HPDE6-E6E7 (cell line): ENCODE measurements around the gene AVPR2.

Experiments used
- DNase-seq: peaks from one replicate; pipeline ENCODE4 v3.0.0; 2011; ENCODE audit warnings: missing footprints; ENCODE audit errors: extremely low spot score

The AVPR2 gene

DNA sequence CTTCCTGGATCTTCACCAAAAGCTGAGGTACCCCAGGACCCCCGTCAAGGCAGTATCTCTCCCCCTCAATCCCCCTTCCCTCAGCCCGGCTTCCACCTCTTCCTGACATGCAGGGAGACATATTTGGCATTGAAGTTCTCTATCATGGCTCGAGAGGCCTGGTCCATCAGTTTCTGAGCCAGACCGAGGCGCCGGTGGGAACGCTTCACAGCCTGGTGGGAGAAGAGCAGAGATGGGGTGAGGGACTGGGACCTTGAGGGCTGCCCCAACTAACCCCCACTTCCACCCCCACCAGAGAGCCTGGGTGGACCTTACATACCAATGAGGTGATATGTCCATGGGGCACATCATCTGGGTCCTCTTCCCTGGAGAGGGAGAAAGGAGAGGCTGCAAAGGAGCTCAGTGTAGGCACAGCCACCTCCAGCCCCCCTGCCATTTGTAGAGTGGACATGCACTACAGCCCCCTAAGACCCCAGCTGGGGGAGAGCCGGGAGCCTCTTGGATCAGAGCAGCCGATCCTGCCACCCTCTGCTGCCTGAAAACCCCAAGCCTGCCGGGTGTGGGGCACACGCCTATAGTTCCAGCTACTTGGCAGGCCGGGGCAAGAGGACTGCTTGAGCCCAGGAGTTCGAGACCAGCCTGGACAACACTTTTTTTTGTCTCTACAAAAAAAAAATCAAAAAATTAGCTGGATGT lies 27.9 kb downstream of the AVPR2 start:
- no peak for DNase-seq

DNA sequence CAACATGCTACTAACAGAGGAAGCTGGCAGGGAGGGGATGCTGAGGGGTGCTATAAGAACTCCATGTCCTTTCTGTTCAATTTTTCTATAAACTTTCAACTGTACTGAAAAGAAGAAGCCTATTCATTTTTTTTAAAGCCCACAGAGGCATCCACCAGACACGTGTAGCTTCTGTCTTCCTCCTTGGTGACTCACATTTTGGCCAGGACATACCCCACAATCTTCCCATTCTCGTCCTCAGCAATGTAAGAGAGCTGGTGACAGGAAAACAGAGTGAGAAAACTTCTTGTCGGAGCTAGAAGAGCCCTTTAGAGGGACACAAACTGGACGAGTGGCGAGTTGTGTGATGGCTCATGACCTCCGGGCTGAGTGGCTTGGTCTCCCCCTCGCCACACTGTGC lies 29.3 kb downstream of the AVPR2 start:
- DNase-seq: no peak

DNA sequence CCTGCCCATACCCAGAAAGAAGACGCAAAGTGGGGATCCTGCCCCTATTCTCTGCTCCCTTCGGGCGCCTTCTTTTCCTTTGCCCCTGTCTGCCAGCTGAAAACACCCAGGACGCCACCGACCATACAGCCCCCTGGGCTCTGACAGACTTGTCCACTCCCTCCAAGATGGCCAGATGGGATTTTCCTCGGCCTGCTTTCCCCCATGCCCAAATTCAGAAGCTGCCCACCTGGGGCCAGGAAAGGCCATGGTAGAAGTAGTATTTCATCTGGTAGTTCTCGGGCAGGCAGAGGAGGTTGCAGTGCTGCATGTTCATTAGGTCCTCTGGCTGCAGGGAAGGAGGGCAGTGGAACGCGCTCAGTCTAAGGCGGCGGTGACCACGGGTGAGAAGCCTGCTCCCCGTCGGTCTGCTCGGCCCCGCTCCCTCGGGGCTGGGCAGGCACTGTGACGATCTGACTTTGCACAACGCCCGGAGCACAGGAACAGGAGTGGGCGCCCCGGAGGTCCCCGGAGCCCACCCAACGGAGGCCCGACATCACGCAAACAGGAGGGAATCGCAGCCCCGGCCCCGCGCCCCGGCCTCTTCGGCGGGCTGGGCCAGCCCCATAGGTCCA lies 29.8 kb downstream of the AVPR2 start:
- no peak for DNase-seq

DNA sequence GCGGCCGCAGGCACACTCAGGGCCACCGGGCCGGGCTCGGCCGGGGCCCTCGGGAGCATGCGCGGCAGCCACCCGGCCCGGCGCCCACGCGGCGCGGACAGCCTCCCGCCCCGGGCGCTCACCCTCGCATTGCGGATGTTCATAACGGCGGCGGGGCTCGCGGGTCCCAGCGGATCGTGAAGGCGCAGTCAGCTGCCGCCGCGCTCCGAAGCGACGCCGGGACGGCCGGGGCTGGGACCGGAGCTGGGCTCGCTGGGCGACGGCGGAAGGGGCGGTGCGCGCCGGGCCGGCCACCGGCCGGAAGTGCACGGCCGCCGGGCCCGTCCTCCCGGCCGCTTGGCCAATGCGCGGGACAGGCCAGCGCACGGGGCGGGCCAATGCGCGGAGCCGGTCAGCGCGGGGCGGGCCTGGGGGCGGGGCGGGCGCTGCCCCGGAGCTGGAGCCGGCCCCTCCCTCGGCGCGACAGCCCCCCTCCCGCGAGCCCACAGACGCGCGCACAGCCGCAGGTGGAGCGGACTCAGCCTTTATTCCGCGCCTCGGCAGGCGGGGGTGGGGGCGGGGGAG lies 30.4 kb downstream of the AVPR2 start, which contains the start of gene NAA10:
Gene NAA10, minus strand, starts transcription at position 276 of the 564 bp plus-strand sequence. Its CDS starts 133 bp downstream, at position 143.
- peak; percentile 87 for DNase-seq

DNA sequence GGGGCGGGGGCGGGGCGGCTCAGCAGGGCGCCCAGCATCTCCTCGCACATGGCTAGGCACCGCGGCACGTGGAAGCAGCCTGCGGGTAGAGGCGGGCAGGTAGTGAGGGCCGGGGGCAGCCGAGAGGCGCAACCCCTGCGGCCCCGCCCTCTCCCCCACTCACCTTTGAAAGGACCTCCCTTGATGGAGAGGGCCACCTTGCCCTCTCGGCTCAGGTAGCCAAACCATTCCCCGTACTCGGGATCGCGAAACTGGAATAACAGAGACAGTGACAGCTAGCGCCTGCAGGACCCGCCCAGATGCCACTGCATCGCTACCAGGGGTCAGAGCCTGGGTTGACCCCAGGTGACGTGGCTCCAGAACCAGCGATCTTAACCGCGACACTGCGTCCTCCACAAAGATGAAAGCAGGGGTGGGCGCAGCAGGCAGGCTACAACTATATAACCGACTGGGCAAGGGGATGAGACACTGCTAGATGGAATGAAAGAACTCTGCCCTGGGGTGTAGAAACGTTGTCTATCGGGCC lies 30.9 kb downstream of the AVPR2 start:
- DNase-seq: no peak

DNA sequence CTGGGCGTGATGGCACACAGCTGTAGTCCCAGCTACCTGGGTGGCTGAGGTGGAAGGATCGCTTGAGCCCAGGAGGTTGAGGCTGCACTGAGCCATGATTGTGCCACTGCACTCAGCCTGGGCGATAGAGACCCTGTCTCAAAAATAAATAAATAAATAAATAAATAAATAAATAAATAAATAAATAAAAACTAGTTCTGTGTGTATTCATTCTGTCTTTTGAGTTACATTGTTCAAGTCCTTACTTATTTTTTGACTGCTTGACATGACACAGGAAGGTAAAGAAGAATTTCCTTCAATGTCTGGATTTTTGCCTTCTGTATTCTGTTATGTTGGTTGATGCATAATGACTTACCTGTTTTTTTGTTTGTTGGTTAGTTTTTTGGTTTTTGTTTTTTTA lies 32.6 kb downstream of the AVPR2 start:
- no peak for DNase-seq

DNA sequence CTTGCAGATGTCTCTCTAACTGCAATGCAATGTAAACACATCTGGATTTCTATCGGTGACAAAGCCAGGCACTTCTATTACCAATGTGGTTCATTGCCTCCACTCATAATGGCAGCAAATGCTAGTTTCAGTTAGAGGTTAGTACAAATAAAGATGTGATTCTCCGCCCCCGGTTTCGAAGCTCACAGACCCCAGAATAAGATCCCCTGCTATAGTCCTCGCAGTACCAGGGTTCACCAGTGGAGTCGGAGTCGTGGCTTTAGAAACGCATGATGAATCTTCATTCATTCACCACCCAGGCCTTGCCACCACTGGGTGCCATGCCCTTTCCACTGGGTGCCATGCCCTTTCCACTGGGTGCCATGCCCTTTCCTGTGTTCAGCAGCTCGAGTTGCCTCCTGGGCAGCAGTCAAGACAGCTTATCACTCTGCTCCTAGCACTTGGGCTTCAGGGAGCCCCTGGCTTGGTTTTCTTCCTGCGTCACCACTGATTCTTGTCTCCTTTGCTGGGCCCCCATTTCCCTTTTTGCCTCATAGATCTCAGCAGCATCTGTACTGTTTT lies 33.8 kb downstream of the AVPR2 start:
- no peak for DNase-seq

DNA sequence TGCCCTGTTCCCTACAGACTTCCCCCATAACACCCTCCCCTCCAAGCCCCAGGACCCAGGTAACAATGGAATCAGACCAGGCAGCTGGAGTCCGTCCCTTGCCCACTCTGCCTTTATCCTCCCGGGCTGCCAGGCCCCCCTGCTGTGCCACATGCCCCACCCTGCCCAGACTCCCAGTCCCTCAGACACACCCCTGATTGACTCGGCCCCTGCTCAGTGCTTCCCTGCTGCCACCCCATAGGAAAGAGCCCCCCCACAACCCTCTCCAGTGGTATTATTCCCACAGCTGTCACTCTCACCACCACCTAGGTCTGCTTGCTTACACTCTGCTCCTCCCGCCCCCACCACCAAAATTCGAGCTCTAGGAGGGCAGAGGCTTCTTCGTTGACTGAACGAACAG lies 35.1 kb downstream of the AVPR2 start:
- DNase-seq: no peak

DNA sequence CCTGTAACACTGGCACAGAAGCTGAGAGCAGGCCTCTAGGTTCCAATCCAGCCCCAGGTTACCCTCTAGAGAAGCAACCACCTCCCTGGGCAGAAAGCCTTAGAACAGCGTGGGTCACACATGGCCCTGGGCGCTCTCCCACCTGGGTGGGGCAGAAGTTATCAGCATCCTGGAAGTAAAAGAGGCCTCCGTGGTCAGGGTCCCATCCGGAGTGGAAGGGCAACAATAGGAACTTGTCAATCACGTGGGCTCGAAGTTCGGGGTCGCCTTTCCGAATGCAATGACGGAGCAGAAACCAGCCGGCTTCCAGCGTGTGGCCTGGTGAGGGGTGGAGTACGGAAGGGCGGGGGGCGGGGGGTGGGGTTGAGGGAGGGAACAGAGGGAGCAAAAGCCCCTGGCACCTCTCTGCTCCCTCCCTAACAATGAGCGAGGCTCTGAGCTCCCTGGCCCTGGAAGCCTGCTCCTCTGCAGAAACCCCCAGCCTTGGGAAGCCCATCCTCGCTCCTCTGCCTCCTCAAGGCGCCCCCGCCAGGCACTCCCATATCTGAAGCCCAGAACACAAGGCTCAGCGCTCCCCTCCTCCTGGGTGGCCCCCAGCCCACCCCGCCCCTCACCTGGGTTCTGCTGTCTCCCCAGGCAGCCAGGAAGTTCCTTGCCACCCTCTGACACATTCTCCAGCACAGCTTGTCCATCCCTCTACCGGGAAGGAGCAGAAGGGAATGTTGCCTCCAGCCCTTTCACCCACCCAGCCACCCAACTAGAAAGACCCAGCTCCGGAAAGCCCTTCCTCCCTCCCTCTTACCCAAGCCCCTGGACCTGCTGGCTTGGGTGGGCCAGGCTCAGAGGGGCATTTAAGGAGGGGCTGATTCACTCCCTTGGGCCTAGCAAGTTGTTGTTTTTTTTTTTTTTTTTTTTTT lies 37.1 kb downstream of the AVPR2 start:
- DNase-seq: no peak

DNA sequence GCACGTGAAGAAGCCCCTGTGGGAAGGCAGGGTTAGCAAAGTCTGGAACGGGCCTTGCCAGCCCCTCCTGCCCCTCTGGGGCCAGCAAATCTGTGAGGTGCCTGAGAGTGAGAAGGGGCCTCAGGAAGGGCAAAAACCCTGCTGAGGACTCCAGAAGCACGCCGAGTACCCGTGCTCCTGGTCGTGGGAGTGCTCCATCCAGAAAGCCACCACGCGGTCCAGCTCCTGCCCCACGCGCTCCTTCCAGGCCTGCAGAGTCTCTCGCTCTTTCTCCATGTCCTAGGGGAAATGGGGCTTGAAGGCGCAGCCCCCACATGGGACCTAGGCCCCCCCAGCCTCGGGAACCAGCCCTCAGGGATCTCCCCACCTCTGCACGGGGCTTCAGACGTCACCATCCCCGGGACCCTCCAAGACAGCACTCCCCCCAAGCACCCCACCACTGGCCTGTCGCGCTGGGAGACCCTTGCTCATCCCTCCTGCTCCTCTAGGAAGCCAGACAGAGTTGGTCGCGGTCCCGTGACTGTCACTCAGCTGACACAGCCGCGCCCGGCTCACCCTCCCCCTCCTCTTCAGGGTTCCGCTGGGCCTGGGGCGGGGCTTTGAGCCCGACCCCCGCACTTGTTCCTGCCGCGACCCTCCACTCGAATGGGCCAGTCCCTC lies 39.8 kb downstream of the AVPR2 start, which contains the start of gene RENBP:
Gene RENBP, minus strand, starts transcription at position 504 of the 660 bp plus-strand sequence. Its CDS starts 33 bp downstream, at position 471.
- DNase-seq: no peak

DNA sequence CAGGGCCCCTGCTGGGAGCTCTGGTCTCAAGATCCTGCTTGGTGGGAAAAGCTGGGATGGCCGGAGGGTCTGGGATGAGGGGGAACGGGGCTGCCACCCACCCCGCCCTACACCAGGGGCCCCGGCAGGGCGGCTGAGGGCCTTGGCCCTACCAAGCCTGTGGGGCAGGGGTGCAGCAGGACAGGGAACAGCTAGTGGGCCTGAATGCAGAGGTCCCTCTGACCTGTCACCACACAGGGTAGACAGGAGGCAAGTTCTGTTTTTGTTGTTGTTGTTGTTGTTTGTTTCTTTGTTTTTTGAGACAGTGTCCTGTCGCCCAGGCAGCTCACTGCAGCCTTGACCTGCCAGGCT lies 40.3 kb downstream of the AVPR2 start:
- DNase-seq: no peak

DNA sequence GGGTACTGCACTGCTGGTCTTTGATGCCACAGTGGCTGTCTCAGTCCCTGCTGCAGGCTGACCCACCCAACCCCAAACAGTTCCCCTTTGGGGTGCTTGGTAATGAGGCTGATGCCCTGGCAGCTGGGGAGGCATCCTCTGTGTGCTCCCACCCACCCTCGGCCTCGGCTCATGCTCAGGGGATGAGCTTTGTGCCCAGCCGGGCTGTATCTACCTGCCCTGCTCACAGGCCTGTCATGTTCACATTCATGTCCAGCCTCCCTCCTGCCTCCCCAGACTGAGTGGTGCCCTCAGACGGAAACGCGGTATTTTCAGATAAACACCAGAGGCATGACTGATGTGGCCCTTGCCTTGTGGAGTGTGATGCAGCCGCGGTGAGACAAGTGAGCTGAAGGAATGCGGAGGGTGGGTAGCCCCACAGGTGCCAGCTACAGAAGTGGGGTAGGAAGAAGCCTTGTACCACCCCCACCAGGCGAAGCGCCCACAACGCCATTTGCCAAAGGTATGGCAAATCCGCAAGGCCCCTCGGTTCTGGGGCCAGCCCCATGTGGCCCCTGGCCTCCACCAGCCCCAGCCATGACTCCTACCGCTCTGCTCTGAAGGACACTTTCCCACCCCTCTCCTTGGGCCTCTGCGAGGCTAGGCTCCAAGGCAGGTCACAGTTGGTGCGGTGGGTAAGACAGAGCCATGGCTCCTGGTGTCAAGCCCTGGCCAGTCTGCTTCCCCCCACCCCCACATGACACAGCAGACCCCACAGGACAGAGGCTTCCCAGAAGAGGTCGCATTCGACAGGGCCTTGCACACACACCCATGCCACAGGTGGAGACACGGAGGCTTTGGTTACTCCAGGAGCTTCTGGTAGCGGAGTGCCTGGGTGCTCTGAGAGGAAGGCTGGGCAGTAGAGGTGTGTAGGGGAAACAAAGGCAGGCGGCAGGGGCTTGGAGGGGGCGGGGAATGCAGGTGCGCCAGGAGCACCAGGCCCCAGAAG lies 41.8 kb downstream of the AVPR2 start:
- DNase-seq: no peak

DNA sequence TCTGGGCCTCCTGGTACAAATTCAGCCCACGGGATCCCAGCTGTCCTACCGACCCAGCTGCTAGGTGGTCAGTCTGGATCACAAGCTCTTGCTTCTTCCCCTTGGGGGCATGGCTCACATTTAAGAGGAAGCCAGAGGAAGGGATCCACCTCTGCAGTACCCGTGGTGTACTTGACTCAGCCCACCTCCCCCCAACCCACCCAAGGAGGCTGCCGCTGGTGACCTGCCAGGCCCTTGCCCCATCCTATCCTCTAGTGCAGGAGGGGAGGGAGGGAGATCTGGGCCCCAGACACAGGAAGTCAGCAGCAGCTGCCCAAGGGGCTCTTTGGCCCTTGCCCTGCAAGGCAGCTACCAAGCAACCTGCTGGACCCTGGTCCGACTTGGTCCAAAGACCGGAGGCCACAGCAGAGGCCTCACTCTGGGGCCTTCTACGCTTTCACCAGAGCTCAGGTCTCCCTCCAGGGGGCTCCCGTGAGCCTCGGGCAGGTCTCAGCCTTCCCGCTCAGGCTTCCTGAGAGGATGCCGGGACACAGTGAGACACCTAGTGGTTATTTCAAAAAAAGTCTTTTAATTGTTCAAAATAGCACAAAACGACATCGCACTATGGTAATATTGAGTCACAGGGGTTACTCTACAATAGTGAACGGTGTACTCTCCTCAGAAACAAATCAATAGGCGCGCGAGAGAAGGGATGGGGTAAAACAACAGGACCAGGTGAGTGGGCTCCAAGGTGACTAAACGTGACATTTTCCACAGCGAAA lies 42.7 kb downstream of the AVPR2 start:
- DNase-seq: peak; percentile 93

DNA sequence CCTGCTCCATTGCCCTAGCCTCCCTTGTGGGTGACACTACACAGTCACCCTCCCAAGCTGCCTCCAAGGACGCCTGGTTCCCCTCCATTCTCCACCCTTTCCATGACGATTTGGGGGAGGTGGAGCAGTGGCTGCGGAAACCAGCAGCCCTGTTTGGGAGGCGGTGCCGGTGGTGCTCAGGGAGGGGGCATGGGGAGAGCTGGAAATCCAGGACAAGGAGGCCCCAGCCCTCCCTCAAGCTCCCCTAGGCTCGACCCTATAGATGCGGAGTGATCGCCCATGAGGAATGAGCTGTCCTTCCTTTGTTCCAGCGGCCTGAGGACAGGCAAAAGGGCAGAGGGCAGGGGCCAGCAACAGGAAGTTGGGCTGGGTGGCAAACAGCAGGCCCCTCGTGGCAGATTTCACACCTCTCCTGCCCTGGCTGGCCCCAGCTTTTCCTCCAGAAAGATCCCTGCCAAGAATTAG lies 43.6 kb downstream of the AVPR2 start:
- DNase-seq: no peak

DNA sequence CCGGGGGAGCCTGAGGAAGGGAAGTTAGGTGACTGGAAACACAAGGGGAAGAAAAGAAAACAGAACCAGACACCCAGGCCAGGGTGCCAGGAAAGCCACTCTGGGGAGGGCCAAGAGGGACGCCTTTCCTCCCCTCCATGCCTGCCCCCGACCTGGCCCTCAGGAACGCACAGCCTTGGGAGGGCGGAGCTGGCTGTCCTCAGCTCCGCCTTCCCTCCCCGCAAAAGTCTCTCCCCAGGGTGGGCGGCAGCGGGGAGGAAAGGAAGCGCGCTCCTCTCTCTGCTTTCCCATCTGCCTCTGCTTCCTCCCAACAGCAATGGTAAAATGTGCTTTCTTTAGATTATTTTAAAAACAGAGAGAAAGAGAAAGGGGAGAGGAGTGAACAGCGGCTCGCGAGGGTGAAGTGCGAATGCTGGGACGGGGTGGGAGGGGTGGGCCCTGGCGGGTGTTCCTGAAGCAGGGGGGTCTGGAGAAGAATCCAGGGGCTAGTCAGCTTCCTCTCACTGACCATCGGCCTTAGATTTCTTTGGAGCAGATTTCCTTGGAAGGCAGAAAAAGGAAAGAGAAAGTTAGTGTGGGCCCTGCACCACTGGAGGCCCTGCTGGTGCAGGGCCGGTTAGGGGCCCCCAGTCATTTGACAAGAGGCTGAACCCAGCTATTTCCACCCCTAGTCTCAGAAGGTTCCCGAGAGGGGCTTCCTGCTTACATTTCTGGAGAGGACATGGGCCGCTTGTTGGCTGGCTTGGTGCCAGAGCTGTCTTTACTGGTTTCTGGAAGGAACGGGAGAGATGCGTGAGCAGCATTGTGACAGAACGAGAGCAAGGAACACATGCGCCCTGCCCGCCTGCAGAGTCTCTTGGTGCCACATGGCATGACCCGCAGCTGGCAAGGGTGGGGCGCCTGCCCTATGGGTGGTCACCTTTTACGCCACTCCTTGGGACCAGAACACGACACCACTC lies 44.7 kb downstream of the AVPR2 start:
- no peak for DNase-seq

DNA sequence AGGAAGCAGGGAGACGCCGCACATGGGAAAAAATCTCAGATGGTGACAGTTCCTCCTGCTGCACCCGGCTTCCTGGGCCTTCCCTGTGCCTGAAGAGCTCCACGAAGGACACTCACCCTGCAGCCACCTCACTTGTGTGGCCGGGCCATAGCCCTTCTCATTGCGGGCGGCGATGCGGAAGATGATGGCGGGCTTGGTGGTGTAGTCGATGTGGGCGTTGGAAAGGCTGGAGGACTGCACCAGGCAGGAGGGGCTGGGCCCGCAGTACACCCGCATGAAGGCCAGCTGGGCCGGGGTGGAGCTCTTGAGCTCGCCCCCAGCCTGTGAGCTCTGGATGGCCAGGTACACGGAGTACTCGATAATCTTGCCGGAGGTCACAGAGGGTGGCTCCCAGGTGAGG lies 45.7 kb downstream of the AVPR2 start:
- no peak for DNase-seq

DNA sequence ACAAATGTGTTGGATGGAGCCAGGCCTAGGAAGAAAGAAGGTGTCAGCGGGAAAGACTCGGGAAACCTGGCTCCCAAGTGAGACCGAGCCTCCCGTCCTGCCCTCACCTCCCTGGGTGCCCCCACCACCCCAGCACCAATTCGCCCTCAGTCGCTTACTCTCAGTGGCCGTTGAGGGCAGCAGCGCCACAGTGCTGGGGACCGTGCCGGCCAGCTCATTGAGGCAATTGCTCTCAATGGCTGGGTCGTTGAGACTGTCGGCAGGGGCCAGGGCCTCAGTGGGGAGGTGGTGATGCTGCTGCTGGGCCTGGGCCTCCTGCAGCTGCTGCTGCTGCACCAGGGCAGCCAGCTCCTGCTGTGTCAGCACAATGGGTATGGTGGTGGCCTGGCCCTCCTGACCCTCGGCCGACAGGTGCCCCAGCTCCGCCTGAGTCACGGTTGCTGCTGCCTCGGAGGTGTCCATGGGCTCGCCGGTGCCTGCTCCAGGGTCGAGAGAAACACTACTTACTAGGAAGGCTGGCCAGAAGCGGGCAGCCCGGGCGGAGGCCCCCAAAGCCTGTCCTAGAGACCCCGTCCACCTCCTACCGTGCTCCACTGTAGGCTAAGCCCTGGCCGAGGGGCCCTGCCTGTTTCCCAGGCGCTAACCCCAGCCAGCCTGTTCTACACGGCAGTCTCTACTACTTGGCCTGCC lies 47.4 kb downstream of the AVPR2 start:
- DNase-seq: no peak
